K562 (cell line): Measurements from ENCODE around the gene NIN. TPM values are rescaled to one million over a fixed set of nuclear protein-coding genes. Genes with fewer than 3 reads are reported as not detected.

ENCODE experiments used
- ATAC-seq: fragments of 200-7000 bp; cut with Tn5 transposase; 3 replicates; pipeline ENCODE4 v1.9.1; 2020; ENCODE audit warnings: moderate library complexity
- BruUV-seq: library from RNA; stranded (reverse); fragments of 400-500 nt; replicated peaks from 2 replicates; lab custom pipeline; 2021; lab: Mats Ljungman, UMichigan
- CTCF ChIA-PET: fragments of 300-600 bp; formaldehyde crosslinking; extraction: SDS; loops from one replicate; lab custom pipeline; 2021; ENCODE audit warnings: low intra/inter-chr PET ratio; lab: Yijun Ruan, JAX
- POLR2A ChIA-PET: fragments of 300-600, 350-650 bp; sonication (Branson Sonifier 250); formaldehyde crosslinking; extraction: SDS; loops from one replicate; lab custom pipeline; 2021; ENCODE audit warnings: antibody characterized with exemption, inconsistent platforms; lab: Yijun Ruan, JAX
- DNase-seq, 4 experiments: peaks; one replicate each; pipeline versions ENCODE4 v3.0.0 to v3.0.0-alpha.2; 2011 to 2018; ENCODE audit warnings: low spot score in 3 of 4, mixed read lengths in 3 of 4; ENCODE audit errors: extremely low read depth in 1 of 4
- FAIRE-seq: peaks from 2 replicates; lab custom pipeline; 2011; peaks lifted over from hg19 to GRCh38; lab: Jason Lieb, UNC
- H2AFZ ChIP-seq: 2 replicates; pipeline ENCODE4 v1.6.0; 2011; ENCODE audit warnings: low read depth, low read length, control low read depth, inconsistent platforms
- H3K27ac ChIP-seq: fragments of 200-600 bp; 3 replicates; pipeline ENCODE4 v1.8.0; 2011; ENCODE audit warnings: low read depth, mild to moderate bottlenecking, control low read depth, inconsistent platforms, low read length, moderate library complexity, mixed read lengths; ENCODE audit errors: extremely low read depth
- H3K27me3 ChIP-seq, 2 experiments: fragments of 300-600 bp in 1 of 2; 2 replicates in 1 of 2; 3 replicates in 1 of 2; pipeline versions ENCODE4 v1.6.0 to v1.8.0; 2011; ENCODE audit warnings: inconsistent platforms in 2 of 2, low read length in 2 of 2, mild to moderate bottlenecking in 1 of 2, mixed read lengths in 1 of 2, moderate library complexity in 1 of 2; ENCODE audit not compliant: control insufficient read depth in 2 of 2, insufficient read depth in 2 of 2
- H3K36me3 ChIP-seq: fragments of 300-600 bp; 3 replicates; pipeline ENCODE4 v1.8.0; 2011; ENCODE audit warnings: mild to moderate bottlenecking, low read length, inconsistent platforms; ENCODE audit not compliant: control insufficient read depth, insufficient read depth
- H3K4me1 ChIP-seq, 2 experiments: fragments of 200-600 bp in 1 of 2; replicated peaks in 1 of 2; 2 replicates in 1 of 2; 3 replicates in 1 of 2; pipeline versions ENCODE4 v1.5.1 to v1.8.0; 2011; ENCODE audit warnings: inconsistent platforms in 2 of 2, low read length in 2 of 2, mild to moderate bottlenecking in 1 of 2, mixed read lengths in 1 of 2, moderate library complexity in 1 of 2; ENCODE audit not compliant: control insufficient read depth in 2 of 2, insufficient read depth in 2 of 2
- H3K4me2 ChIP-seq: 2 replicates; pipeline ENCODE4 v1.6.1; 2011; ENCODE audit warnings: low read length, control low read depth, inconsistent platforms, mixed read lengths; ENCODE audit not compliant: insufficient read depth
- H3K4me3 ChIP-seq: fragments of 200-600 bp; sonication (generic), shearing (Covaris generic); 2 replicates; pipeline ENCODE4 v1.5.1; 2016; ENCODE audit warnings: control low read depth, inconsistent platforms
- H3K79me2 ChIP-seq: fragments of 200-600 bp; 3 replicates; pipeline ENCODE4 v1.8.0; 2011; ENCODE audit warnings: low read length, inconsistent platforms; ENCODE audit not compliant: control insufficient read depth, insufficient read depth
- H3K9ac ChIP-seq, 2 experiments: 2 replicates each; pipeline versions ENCODE4 v1.6.0 to v1.6.1; 2011; ENCODE audit warnings: low read depth in 2 of 2, low read length in 2 of 2, control low read depth in 1 of 2, inconsistent platforms in 1 of 2, mild to moderate bottlenecking in 1 of 2, mixed read lengths in 1 of 2; ENCODE audit not compliant: insufficient read depth in 1 of 2
- H3K9me1 ChIP-seq: one replicate; pipeline ENCODE4 v1.6.0; 2011; ENCODE audit warnings: inconsistent platforms, mild to moderate bottlenecking, low read length, moderate library complexity; ENCODE audit not compliant: control insufficient read depth, insufficient read depth
- H3K9me3 ChIP-seq: replicated peaks from 2 replicates; pipeline ENCODE4 v1.5.1; 2011; ENCODE audit warnings: low read depth, low read length, inconsistent platforms; ENCODE audit not compliant: control insufficient read depth, insufficient read depth
- H4K20me1 ChIP-seq: replicated peaks from 2 replicates; pipeline ENCODE4 v1.6.1; 2011; ENCODE audit warnings: low read length, inconsistent platforms, mixed read lengths; ENCODE audit not compliant: control insufficient read depth, insufficient read depth
- ILF3 ChIP-seq: fragments of 450-650 bp; IDR thresholded peaks from 2 replicates; pipeline ENCODE4 v1.6.1; 2018; ENCODE audit warnings: antibody characterized with exemption, mild to moderate bottlenecking, moderate library complexity, borderline replicate concordance
- SRSF7 ChIP-seq: fragments of 200-400 bp; formaldehyde crosslinking; optimal IDR thresholded peaks from 2 replicates; pipeline ENCODE3; 2017; ENCODE audit warnings: mild to moderate bottlenecking, low read depth, low read length
- TCF7 ChIP-seq: sonication (generic); IDR thresholded peaks from 2 replicates; pipeline ENCODE4 v1.6.1; 2016; ENCODE audit warnings: antibody characterized with exemption, borderline replicate concordance
- ZNF717 ChIP-seq: fragments of 250-450 bp; sonication (Bioruptor Pico); IDR thresholded peaks from 2 replicates; pipeline ENCODE4 v1.5.0; 2021
- ZNF778 ChIP-seq: fragments of 450-650 bp; formaldehyde crosslinking; IDR thresholded peaks from 2 replicates; pipeline ENCODE4 v1.4.0; 2020; ENCODE audit warnings: mild to moderate bottlenecking, moderate library complexity
- WGBS: fragments of 100-300 bp; shearing (Covaris generic); methylation state at CpG from one replicate; pipeline ENCODE4 v1.1.6; 2016; ENCODE audit warnings: low coverage, mixed read lengths; ENCODE audit not compliant: insufficient coverage; ENCODE audit errors: missing lambda C conversion rate; 5-methylcytosine and 5-hydroxymethylcytosine counted together
- in situ Hi-C: fragments of 300-500 bp; cut with MboI; formaldehyde crosslinking; loops from 4 replicates; pipeline ENCODE4 v1.15.0; 2018; ENCODE audit warnings: inconsistent platforms, mixed read lengths
- intact Hi-C: fragments of 100-400 bp; cut with micrococcal nuclease; formaldehyde crosslinking; loops from 2 replicates; pipeline ENCODE4 v1.14.2; 2022
- polyA plus RNA-seq, 8 experiments: library from polyadenylated mRNA; depleted of rRNA in 4 of 8; stranded (reverse) in 5 of 8; unstranded in 3 of 8; fragments of >200 nt; fragmentation: Nextera tagmentation in 2 of 8; fragmentation: Illumina TruSeq in 1 of 8; extraction: Ambion mirVana in 2 of 8; extraction: Trizol in 1 of 8; gene quantifications; 2 replicates each; pipeline versions ENCODE4 v1.2.1 to v1.2.3, GENCODE V29; 2011 to 2014; ENCODE audit warnings: inconsistent platforms in 1 of 8, missing spikeins in 1 of 8
- total RNA-seq, 7 experiments: library from RNA; depleted of rRNA in 6 of 7; stranded (reverse); fragments of >200 nt in 6 of 7; fragmentation: Illumina TruSeq in 2 of 7; extraction: Trizol in 2 of 7; gene quantifications; 2 replicates each; pipeline versions ENCODE4 v1.2.1 to v1.2.3, GENCODE V29; 2011 to 2021; ENCODE audit warnings: low replicate concordance in 1 of 7

NIN gene
- total and polyA plus RNA-seq, 9 of the 15 experiments (the other 6 are each of a cell fraction or from before 2014, with no cell fraction given) = 0.84 to 8.4 (median 5.0) TPM

GRCh38 chr14:50750323-50750722, 80.6 kb downstream of the NIN start:
- TF ChIP-seq TCF7 (no peak), ZNF717 (CRISPR knock-in tag) (no peak), ZNF778 (CRISPR knock-in tag) (no peak), SRSF7 (no peak)
- Histone ChIP-seq H3K36me3 (no peaks in the 10 kb centered on the region), H3K27ac (no peak overlapping the region), H3K4me3 (no peak overlapping the region), H3K9ac (no peak overlapping the region), H3K9me3 (no peaks in the 10 kb centered on the region), H3K9me1 (no peaks in the 10 kb centered on the region), H2AFZ (no peak overlapping the region), H3K27me3 (no peaks in the 10 kb centered on the region), H4K20me1 (no peaks in the 10 kb centered on the region), H3K4me1 (no peaks in the 10 kb centered on the region), H3K4me2 (no peak overlapping the region), H3K79me2 (no peaks in the 10 kb centered on the region)
- intact Hi-C loops (no loop called here), in situ Hi-C loops (no loop called here)
- ChIA-PET CTCF (no interaction called here), POLR2A (no interaction called here)
- no TSS peak for BruUV-seq
- ATAC-seq (no peak), DNase-seq (no peak), FAIRE-seq (no peak)
- 100% methylated on average over 1 of the region's 1 CpG for WGBS

- in situ Hi-C loops = no loop called here
- H3K27me3 ChIP-seq = no peaks in the 10 kb centered on the region
- no peaks in the 10 kb centered on the region for H3K79me2 ChIP-seq
- no peaks in the 10 kb centered on the region for H3K36me3 ChIP-seq
- H3K4me1 ChIP-seq = no peaks in the 10 kb centered on the region
- H3K4me2 ChIP-seq = no peak overlapping the region
- H3K27ac ChIP-seq = no peak overlapping the region
- no peak overlapping the region for H3K9ac ChIP-seq
- H2AFZ ChIP-seq = no peak overlapping the region
- TF ChIP-seq ILF3 = no peak
- BruUV-seq = no TSS peak
- intact Hi-C loops = no loop called here
- ChIA-PET CTCF (no interaction called here), POLR2A (no interaction called here)
- WGBS = 34% methylated on average over 5 of the region's 5 CpGs
- no peaks in the 10 kb centered on the region for H3K9me1 ChIP-seq
- no peak overlapping the region for H3K4me3 ChIP-seq
- DNase-seq = no peak
- H4K20me1 ChIP-seq = no peaks in the 10 kb centered on the region
- no peaks in the 10 kb centered on the region for H3K9me3 ChIP-seq
- ATAC-seq = no peak
- FAIRE-seq = no peak
Observed at GRCh38 chr14:50745401-50746058, 85.4 kb downstream of the NIN start.
